ENCODE measurements around the gene SMAD4. TPM values are rescaled to one million over a fixed set of nuclear protein-coding genes. Genes with fewer than 3 reads are reported as not detected.

The SMAD4 gene
- total and polyA plus RNA-seq, 4 donors: 9.3 to 65.3 (median 29.1) TPM

- no peak for TF ChIP-seq REST (IDR thresholded peaks at IDR 0.05)
- no peak for TF ChIP-seq FOXA2 (IDR thresholded peaks at IDR 0.05)
- Histone ChIP-seq H3K9ac (ENCODE audit: low read depth in 1 of 2, low read length in 2 of 2) (no peak overlapping the region), H3K27me3 (ENCODE audit: control insufficient read depth in 4 of 4, insufficient read depth in 4 of 4, low read length in 3 of 4) (no peaks in the 10 kb centered on the region), H3K4me3 (ENCODE audit: low read depth in 1 of 3, low read length in 3 of 3) (no peak overlapping the region), H3K4me1 (ENCODE audit: control insufficient read depth in 4 of 4, insufficient read depth in 4 of 4, low read length in 3 of 4) (no peaks in the 10 kb centered on the region), H3K27ac (ENCODE audit: low read depth in 1 of 2, low read length in 2 of 2) (no peak overlapping the region), H3K9me3 (ENCODE audit: control insufficient read depth in 4 of 4, low read length in 3 of 4) (no peaks in the 10 kb centered on the region), H3K36me3 (ENCODE audit: control insufficient read depth in 4 of 4, insufficient read depth in 3 of 4, low read depth in 1 of 4, low read length in 3 of 4) (no peaks in the 10 kb centered on the region)
- DNase-seq (ENCODE audit: low spot score): no peak
Observed at GRCh38 chr18:51010218-51010617, 19.8 kb upstream of the SMAD4 start.

- WGBS: 84% methylated on average over 3 of the region's 3 CpGs
- no peak for TF ChIP-seq TAF1 (conservative IDR thresholded peaks at IDR 0.05)
- TF ChIP-seq CTCF (IDR thresholded peaks at IDR 0.05; ENCODE audit: low read depth, low read length, missing input control): no peak
- no peak for TF ChIP-seq ZBTB33 (IDR thresholded peaks at IDR 0.05)
- TF ChIP-seq HNF4G (IDR thresholded peaks at IDR 0.05): no peak
- TF ChIP-seq JUND (IDR thresholded peaks at IDR 0.05): no peak
- no peak for TF ChIP-seq REST (IDR thresholded peaks at IDR 0.05)
Observed at GRCh38 chr18:51011709-51012108, 18.3 kb upstream of the SMAD4 start.

More at GRCh38 chr18:51011709-51012108, 18.3 kb upstream of the SMAD4 start:
- no peak overlapping the region for H3K4me3 ChIP-seq (ENCODE audit: low read depth in 1 of 3, low read length in 3 of 3)
- no peaks in the 10 kb centered on the region for H3K36me3 ChIP-seq (ENCODE audit: control insufficient read depth in 4 of 4, insufficient read depth in 3 of 4, low read depth in 1 of 4, low read length in 3 of 4)
- no peaks in the 10 kb centered on the region for H3K4me1 ChIP-seq (ENCODE audit: control insufficient read depth in 4 of 4, insufficient read depth in 4 of 4, low read length in 3 of 4)
- H3K9ac ChIP-seq (ENCODE audit: low read depth in 1 of 2, low read length in 2 of 2): no peak overlapping the region
- H3K27me3 ChIP-seq (ENCODE audit: control insufficient read depth in 4 of 4, insufficient read depth in 4 of 4, low read length in 3 of 4): no peaks in the 10 kb centered on the region
- no peaks in the 10 kb centered on the region for H3K9me3 ChIP-seq (ENCODE audit: control insufficient read depth in 4 of 4, low read length in 3 of 4)
- no peak overlapping the region for H3K27ac ChIP-seq (ENCODE audit: low read depth in 1 of 2, low read length in 2 of 2)
- DNase-seq (ENCODE audit: low spot score): no peak

All from liver (tissue), 9 donors.